Stimulated activated CD4-positive, alpha-beta T cell treated with anti-CD3 and anti-CD28 coated beads, Interleukin-2, amount 100 ng/mL, for 24 hours (primary cell): Measurements from ENCODE around the gene DCDC2.
A peak's percentile ranks its signal among the peaks of the same experiment; 100 is the strongest.
"Not testable (repeated sequence)": the region's sequence is repeated elsewhere in the genome, so short reads cannot be mapped to it uniquely, and the experiment has no call there.

Experiments used
- DNase-seq, 2 donors: peaks; one replicate each; pipeline ENCODE4 v3.0.0-alpha.2; 2020

DCDC2 gene

GRCh38 chr6:24323632-24324337 is 34.1 kb downstream of the DCDC2 start:
- DNase-seq, result no peak

GRCh38 chr6:24322924-24323323 is 34.9 kb downstream of the DCDC2 start:
- no peak for DNase-seq

- DNase-seq, result not testable (repeated sequence)
These were observed 35.4 kb downstream of the DCDC2 start for GRCh38 chr6:24322446-24322845.

- no peak for DNase-seq
These were observed 36.2 kb downstream of the DCDC2 start for GRCh38 chr6:24321538-24322162.

GRCh38 chr6:24313251-24314141 is 44.4 kb downstream of the DCDC2 start:
- DNase-seq, result no peak

- DNase-seq, result not testable (repeated sequence)
These were observed 46.1 kb downstream of the DCDC2 start for GRCh38 chr6:24311775-24312174.

GRCh38 chr6:24307881-24308280 is 50.0 kb downstream of the DCDC2 start:
- no peak for DNase-seq

- no peak for DNase-seq
These were observed 50.9 kb downstream of the DCDC2 start for GRCh38 chr6:24306936-24307335.

- no peak for DNase-seq
These were observed 51.8 kb downstream of the DCDC2 start for GRCh38 chr6:24306038-24306437.

GRCh38 chr6:24296944-24297343 is 60.9 kb downstream of the DCDC2 start:
- no peak for DNase-seq

GRCh38 chr6:24293852-24294251 is 64.0 kb downstream of the DCDC2 start:
- DNase-seq, result not testable (repeated sequence)

- no peak for DNase-seq
These were observed 70.6 kb downstream of the DCDC2 start for GRCh38 chr6:24287239-24287638.

GRCh38 chr6:24284006-24284405 is 73.9 kb downstream of the DCDC2 start:
- DNase-seq, result no peak

GRCh38 chr6:24283043-24283985 is 74.5 kb downstream of the DCDC2 start:
- peak; percentile 34 to 40 for DNase-seq

- no peak for DNase-seq
These were observed 83.3 kb downstream of the DCDC2 start for GRCh38 chr6:24274441-24275083.

- DNase-seq, result no peak
These were observed 84.6 kb downstream of the DCDC2 start for GRCh38 chr6:24273096-24273870.

- no peak for DNase-seq
These were observed 85.3 kb downstream of the DCDC2 start for GRCh38 chr6:24272553-24272952.

GRCh38 chr6:24272148-24272547 is 85.7 kb downstream of the DCDC2 start:
- no peak for DNase-seq

GRCh38 chr6:24270011-24270410 is 87.8 kb downstream of the DCDC2 start:
- no peak for DNase-seq

GRCh38 chr6:24258214-24258613 is 99.6 kb downstream of the DCDC2 start:
- DNase-seq, result not testable (repeated sequence)

- no peak for DNase-seq
These were observed 100.6 kb downstream of the DCDC2 start for GRCh38 chr6:24257282-24257681.
